IMR-90 (cell line): ENCODE data around the gene PREP.

Experiments
- CTCF ChIP-seq: conservative IDR thresholded peaks from 2 replicates; pipeline ENCODE4 v1.5.1; 2012; ENCODE audit warnings: mild to moderate bottlenecking, low read depth, low read length, improper control_type of control experiment
- POLR2A ChIP-seq: IDR thresholded peaks from 2 replicates; pipeline ENCODE4 v1.6.1; 2012; ENCODE audit warnings: mild to moderate bottlenecking, low read depth, low read length
- RFX5 ChIP-seq: IDR thresholded peaks from 2 replicates; pipeline ENCODE4 v1.8.0; 2012; ENCODE audit warnings: low read depth, mild to moderate bottlenecking, low read length, moderate library complexity

GRCh38 chr6:105344881-105345370, 58.0 kb downstream of the PREP start:
- no peak for TF ChIP-seq CTCF
- no peak for TF ChIP-seq RFX5
- TF ChIP-seq POLR2A, result no peak
